Activated T-helper 1 cell treated with anti-CD3 and anti-CD28 coated beads, Interleukin-12 subunit alpha, Interleukin-12 subunit beta, Interleukin-2, Interleukin-4 antibody, amounts not matched to agents 30 ng/mL and 10 ng/mL and 1 ng/mL, durations not matched to agents 14 hours and 24 hours and 36 hours (primary cell): ENCODE results near the gene MAP3K20. TPM values are rescaled to one million over a fixed set of nuclear protein-coding genes. Genes with fewer than 3 reads are reported as not detected.
"Not testable (repeated sequence)": the region's sequence is repeated elsewhere in the genome, so short reads cannot be mapped to it uniquely, and the experiment has no call there.

Source experiments
- DNase-seq: peaks from one replicate; pipeline ENCODE4 v3.0.0; 2021; ENCODE audit warnings: low spot score
- H3K27ac Mint-ChIP-seq: one replicate; pipeline ENCODE4 v1.8.0; 2021; ENCODE audit warnings: mild to moderate bottlenecking, mixed read lengths
- H3K27me3 Mint-ChIP-seq: one replicate; pipeline ENCODE4 v1.8.0; 2022; ENCODE audit warnings: mild to moderate bottlenecking, moderate library complexity, mixed read lengths; ENCODE audit not compliant: insufficient read depth
- H3K36me3 Mint-ChIP-seq: one replicate; pipeline ENCODE4 v1.8.0; 2021; ENCODE audit warnings: low read depth, mixed read lengths
- H3K4me1 Mint-ChIP-seq: one replicate; pipeline ENCODE4 v1.8.0; 2021; ENCODE audit warnings: low read depth, mixed read lengths
- H3K4me3 Mint-ChIP-seq: one replicate; pipeline ENCODE4 v1.8.0; 2021; ENCODE audit warnings: mild to moderate bottlenecking, moderate library complexity, mixed read lengths
- H3K9me3 Mint-ChIP-seq: one replicate; pipeline ENCODE4 v1.8.0; 2021; ENCODE audit warnings: mixed read lengths
- intact Hi-C: fragments of 100-400 bp; cut with micrococcal nuclease; formaldehyde crosslinking; loops from one replicate; pipeline ENCODE4 v1.15.1; 2024
- total RNA-seq: library from RNA; stranded (reverse); gene quantifications from 2 replicates; pipeline ENCODE4 v1.2.3, GENCODE V29; 2022

Gene MAP3K20
- total RNA-seq, 1 donor from 2014 or later, result 17.7 TPM

DNA sequence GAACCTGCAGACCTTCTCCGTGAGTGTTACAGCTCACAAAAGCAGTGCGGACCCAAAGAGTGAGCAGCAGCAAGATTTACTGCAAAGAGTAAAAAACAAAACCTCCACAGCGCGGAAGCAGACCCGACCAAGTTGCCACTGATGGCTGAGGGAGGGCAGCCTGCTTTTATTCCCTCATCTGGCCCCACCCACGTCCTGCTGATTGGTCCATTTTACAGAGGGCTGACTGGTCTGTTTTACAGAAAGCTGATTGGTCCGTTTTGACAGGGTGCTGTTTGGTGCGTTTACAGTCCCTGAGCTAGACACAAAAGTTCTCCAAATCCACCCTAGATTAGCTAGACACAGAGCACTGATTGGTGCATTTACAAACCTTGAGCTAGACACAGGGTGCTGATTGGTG lies 206.3 kb downstream of the MAP3K20 start:
- H3K4me1 Mint-ChIP-seq, result peaks cover 18% of the 10 kb centered on the region
- H3K9me3 Mint-ChIP-seq, DNase-seq, H3K27ac Mint-ChIP-seq, H3K4me3 Mint-ChIP-seq, H3K27me3 Mint-ChIP-seq, H3K36me3 Mint-ChIP-seq, intact Hi-C loops: not testable (repeated sequence)

DNA sequence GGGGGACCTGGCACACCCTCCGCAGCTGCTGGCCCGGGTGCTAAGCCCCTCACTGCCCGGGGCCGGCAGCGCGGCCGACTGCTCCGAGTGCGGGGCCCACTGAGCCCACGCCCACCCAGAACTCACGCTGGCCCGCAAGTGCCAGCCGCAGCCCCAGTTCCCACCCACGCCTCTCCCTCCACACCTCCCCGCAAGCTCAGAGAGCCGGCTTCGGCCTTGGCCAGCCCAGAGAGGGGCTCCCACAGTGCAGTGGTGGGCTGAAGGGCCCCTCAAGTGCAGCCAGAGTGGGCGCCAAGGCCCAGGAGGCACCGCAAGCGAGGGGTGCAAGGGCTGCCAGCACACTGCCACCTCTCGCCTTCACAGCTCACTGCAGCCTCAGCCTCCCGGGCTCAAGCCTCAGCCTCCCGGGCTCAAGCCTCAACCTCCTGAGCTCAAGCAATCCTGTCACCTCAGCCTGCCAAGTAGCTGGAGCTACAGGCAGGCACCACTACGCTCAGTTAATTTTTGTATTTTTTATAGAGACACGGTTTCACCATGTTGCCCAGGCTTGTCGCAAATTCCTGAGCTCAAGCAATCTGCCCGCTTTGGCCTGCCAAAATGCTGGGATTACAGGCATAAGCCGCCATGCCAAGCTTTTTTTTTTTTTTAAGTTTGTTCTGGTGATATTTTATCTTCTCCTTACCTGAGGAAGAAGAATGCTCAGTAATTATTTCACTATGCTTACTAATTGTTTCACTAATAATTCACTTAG lies 207.3 kb downstream of the MAP3K20 start:
- no peak for DNase-seq
- Mint-ChIP-seq H3K4me1 (peaks cover 18% of the 10 kb centered on the region), H3K36me3 (no peaks in the 10 kb centered on the region), H3K27ac (no peak overlapping the region), H3K4me3 (no peak overlapping the region), H3K9me3 (no peaks in the 10 kb centered on the region), H3K27me3 (peaks cover 2% of the 10 kb centered on the region)
- intact Hi-C loops, result no loop called here

DNA sequence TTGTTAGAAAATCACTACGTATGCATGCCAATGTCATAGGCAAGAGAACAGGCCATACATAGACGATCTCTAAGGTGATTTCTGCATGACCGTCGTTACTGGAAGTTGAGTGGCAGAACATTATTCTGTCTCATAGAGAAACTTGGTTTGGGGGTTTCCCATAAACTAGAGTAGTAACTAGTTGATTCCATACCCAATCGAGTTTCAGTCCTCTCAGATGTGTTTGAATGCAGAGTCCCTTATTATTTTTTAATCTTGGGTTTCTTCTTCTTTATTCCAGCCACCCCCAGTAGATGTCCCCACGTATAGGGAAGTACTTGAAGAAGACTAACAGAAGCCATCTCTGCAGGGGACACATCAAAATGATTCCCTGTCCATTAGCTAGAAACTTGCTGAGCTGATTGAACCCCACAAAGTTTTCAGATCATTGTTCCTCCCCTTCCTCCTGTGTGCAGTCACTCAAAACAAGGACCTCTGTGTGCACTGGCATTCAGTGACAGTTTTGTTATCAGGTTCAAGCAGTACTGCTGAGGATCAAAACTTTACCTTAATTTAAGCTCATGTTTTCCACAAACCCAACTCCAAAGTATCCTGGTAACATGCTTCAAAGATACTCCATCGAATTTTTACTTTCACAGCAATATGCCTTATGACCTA lies 210.6 kb downstream of the MAP3K20 start:
- intact Hi-C loops, result loop anchor here (1.0 to 5.0 kb wide), 5 partner anchors 47 to 676 kb away; partner anchors contain the start of gene CDCA7
- peak overlapping the region; percentile 40 for H3K27ac Mint-ChIP-seq
- H3K4me3 Mint-ChIP-seq, result no peak overlapping the region
- H3K27me3 Mint-ChIP-seq, result no peaks in the 10 kb centered on the region
- no peaks in the 10 kb centered on the region for H3K9me3 Mint-ChIP-seq
- peaks cover 5% of the 10 kb centered on the region for H3K4me1 Mint-ChIP-seq
- H3K36me3 Mint-ChIP-seq, result no peaks in the 10 kb centered on the region
- no peak for DNase-seq

DNA sequence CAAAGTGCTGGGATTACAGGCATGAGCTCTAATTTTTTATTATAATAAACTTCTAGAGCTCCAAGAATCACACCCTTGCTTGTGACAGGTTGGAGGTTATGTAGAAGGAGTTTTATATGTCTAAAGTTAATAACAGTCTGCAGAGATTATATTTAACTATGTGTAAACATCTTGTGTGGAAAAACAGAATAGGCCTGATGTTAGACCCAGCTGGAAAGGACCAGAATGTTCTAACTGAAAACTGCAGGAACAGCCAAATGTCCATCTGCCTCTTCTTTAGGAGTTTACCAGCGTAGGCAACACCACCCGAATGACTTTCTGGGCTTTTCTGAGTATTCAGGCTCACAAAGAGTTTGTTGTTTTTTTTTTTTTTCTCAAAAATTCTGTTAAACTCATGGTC lies 211.9 kb downstream of the MAP3K20 start:
- Mint-ChIP-seq H3K27ac (no peak overlapping the region), H3K27me3 (no peaks in the 10 kb centered on the region), H3K4me3 (no peak overlapping the region), H3K4me1 (peaks cover 5% of the 10 kb centered on the region), H3K9me3 (no peaks in the 10 kb centered on the region), H3K36me3 (no peaks in the 10 kb centered on the region)
- no peak for DNase-seq
- intact Hi-C loops, result loop anchor here (2.0 to 5.0 kb wide), 4 partner anchors 67 to 675 kb away; partner anchors contain the start of gene CDCA7

DNA sequence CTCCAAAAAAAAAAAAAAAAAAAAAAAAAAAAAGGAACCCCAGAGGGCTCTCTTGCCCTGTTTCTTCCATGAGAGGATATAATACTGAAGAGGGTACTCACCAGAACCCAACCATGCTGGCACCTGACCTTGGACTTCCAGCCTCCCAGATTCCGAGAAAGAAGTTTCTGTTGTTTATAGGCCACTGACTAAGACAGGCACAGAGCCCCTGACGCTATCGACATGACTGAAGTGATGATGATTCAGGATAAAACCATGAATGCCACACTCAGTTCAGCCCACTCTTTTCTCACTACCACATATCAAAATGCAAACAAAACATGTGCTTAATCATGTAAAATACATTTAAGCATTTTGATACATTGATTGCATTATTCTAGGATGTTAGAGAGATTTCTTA lies 212.9 kb downstream of the MAP3K20 start:
- Mint-ChIP-seq H3K4me1 (peaks cover 5% of the 10 kb centered on the region), H3K27me3 (no peaks in the 10 kb centered on the region), H3K27ac (no peak overlapping the region), H3K4me3 (no peak overlapping the region), H3K36me3 (no peaks in the 10 kb centered on the region), H3K9me3 (no peaks in the 10 kb centered on the region)
- intact Hi-C loops, result loop anchor here (5.0 kb wide), 3 partner anchors 84 to 674 kb away; no protein-coding TSS in a partner anchor
- no peak for DNase-seq

DNA sequence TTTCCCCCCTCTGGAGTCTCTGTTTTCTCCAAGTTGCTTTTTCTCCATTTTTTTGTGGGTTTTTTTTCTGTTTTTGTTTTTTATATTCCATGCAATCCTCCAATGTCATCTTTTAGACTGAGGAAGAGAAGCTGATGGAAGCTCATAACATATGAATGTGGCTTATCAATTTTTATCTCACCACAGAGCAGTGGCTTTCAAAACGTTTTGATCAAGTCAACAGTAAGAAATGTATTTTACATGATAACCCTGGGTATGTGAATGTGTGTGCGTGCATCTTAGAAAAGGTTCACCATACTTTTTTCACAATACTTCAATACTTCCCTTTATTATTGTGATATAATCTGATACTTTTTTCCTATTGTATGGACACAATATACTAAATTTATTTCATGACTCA lies 214.4 kb downstream of the MAP3K20 start:
- no peaks in the 10 kb centered on the region for H3K27me3 Mint-ChIP-seq
- H3K36me3 Mint-ChIP-seq, result no peaks in the 10 kb centered on the region
- peaks cover 5% of the 10 kb centered on the region for H3K4me1 Mint-ChIP-seq
- intact Hi-C loops, result no loop called here
- no peak for DNase-seq
- H3K9me3 Mint-ChIP-seq, result no peaks in the 10 kb centered on the region
- no peak overlapping the region for H3K4me3 Mint-ChIP-seq
- no peak overlapping the region for H3K27ac Mint-ChIP-seq

DNA sequence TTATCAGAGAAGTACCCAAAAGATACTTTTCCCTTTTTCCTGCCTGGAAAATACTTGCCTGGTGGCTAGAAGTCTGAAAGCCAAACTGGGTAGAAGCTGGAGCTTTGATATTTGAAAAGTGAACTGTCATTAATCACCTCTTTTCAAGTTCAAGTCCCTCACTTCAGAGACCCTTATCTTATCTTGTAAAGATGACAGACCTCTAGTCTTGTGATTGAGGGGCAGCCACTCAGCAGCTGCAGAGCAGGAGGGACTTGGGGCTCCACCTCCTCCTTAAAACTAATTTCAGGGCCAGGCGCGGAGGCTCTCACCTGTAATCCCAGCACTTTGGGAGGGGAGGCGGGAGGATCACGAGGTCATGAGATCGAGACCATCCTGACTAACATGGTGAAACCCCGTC lies 214.9 kb downstream of the MAP3K20 start:
- DNase-seq, result no peak
- H3K4me1 Mint-ChIP-seq, result peaks cover 5% of the 10 kb centered on the region
- no peak overlapping the region for H3K4me3 Mint-ChIP-seq
- H3K27me3 Mint-ChIP-seq, result no peaks in the 10 kb centered on the region
- H3K27ac Mint-ChIP-seq, result no peak overlapping the region
- H3K36me3 Mint-ChIP-seq, result no peaks in the 10 kb centered on the region
- intact Hi-C loops, result no loop called here
- no peaks in the 10 kb centered on the region for H3K9me3 Mint-ChIP-seq

DNA sequence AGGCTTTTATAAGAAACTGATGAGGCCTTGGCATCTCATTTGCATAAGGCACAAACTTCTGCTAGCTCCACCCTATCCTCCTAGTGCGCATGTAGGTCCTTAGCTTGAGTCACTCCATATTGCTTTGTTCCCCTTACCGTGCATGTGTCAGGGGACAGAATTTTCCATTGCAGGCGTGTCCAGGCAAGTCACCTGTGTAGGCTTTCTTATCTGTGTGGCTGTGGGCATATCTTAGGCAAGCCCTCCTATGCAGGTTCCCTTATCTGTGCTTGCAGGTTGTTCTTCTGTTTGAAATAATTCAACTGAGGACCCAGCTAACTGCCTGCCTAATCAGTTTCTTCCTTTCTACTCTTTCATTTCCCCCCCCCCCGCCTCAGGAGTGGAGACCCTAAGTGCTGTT lies 215.8 kb downstream of the MAP3K20 start:
- intact Hi-C loops, result no loop called here
- H3K27ac Mint-ChIP-seq, result no peak overlapping the region
- no peaks in the 10 kb centered on the region for H3K27me3 Mint-ChIP-seq
- no peaks in the 10 kb centered on the region for H3K9me3 Mint-ChIP-seq
- no peak overlapping the region for H3K4me3 Mint-ChIP-seq
- peaks cover 10% of the 10 kb centered on the region for H3K4me1 Mint-ChIP-seq
- H3K36me3 Mint-ChIP-seq, result no peaks in the 10 kb centered on the region
- no peak for DNase-seq

DNA sequence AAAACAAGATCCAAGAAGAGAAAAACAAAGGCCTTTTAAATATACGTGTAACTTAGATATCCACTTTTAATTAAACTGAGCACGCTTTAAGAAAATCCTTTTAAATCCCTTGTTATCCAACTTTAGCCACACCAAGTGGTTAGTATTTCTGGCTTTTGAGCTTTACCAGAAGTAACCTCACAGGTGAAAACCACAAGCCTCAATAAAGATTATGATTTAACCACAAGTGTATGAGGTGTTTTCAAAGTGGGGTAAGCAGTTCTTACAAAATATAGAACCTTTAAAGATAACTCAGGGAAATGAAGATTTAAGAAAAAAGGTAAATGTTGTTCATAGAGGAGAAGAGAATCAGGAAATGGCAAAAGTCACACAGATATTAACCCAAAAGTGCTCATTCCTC lies 220.6 kb downstream of the MAP3K20 start:
- no peak overlapping the region for H3K27ac Mint-ChIP-seq
- no peak overlapping the region for H3K4me3 Mint-ChIP-seq

DNA sequence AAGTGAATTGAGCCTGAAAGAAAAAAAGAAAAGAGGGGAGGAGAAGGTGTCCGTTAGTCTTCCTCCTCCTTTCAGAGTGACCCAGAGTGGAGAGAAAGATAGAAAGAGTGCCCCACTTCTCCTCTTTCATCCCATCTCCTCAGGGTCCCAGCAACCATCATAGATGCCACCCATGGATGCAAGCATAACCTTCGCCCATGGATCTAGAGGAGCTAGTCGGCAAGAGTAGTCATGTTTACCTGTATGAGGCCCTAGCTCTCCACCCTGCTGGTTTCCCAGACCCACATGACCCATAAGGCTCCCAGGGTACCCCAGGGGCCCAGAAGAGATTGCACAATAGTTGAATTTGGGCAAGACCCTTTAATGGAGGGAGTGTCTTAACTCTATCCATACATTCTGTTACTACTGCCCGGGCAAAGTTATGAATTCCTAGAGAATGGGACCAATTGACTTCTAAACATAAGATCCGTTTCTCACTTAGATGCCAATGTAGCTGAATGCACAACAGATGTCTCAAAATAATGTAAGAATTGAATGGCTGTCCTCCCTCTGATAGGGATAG lies 223.0 kb downstream of the MAP3K20 start:
- Mint-ChIP-seq H3K4me1 (peaks cover 8% of the 10 kb centered on the region), H3K27ac (no peak overlapping the region), H3K4me3 (no peak overlapping the region), H3K27me3 (peaks cover 4% of the 10 kb centered on the region), H3K36me3 (no peaks in the 10 kb centered on the region), H3K9me3 (peaks cover 35% of the 10 kb centered on the region)
- no peak for DNase-seq
- intact Hi-C loops, result no loop called here

More for the DNA sequence above, 220.6 kb downstream of the MAP3K20 start:
- no peak for DNase-seq
- intact Hi-C loops, result no loop called here
- peaks cover 8% of the 10 kb centered on the region for H3K4me1 Mint-ChIP-seq
- H3K9me3 Mint-ChIP-seq, result peaks cover 29% of the 10 kb centered on the region
- H3K27me3 Mint-ChIP-seq, result peaks cover 4% of the 10 kb centered on the region
- H3K36me3 Mint-ChIP-seq, result no peaks in the 10 kb centered on the region

DNA sequence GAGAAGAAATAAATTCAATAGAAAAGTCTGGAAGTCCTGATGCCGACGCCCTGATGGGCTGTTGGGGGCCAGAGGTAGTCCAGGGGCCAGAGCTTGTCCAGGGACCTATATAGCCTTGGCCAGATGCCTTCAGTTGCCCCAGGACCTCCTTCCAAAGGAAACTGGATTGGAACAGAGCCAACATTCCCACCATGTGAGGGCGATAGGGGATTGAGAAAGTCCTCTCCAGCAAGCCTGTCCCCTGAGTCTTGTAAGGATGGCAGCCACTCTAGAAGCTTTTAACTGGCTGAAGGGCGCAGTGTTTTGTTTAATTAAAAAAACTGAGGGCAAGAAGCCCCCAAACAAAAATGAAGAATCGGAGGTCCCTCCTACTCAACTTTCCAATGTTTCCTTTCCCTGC lies 224.1 kb downstream of the MAP3K20 start:
- intact Hi-C loops, result no loop called here
- Mint-ChIP-seq H3K36me3 (no peaks in the 10 kb centered on the region), H3K9me3 (peaks cover 35% of the 10 kb centered on the region)

DNA sequence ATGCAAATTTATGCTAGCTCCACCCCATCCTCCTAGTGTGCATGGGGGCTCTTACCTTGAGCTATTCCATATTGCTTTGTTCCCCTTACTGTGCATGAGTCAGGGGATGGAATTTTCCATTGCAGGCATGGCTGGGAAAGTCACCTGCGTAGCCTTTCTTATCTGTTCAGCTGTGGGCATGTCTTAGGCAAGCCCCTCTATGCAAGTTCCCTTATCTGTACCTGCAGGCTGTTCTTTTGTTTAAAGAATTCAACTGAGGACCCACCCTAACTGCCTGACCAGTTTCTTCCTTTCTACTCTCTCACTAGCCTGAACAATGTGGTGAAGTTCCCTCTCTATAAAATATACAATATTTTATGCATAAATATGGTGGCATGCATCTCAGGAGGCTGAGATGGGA lies 224.8 kb downstream of the MAP3K20 start:
- no peak overlapping the region for H3K4me3 Mint-ChIP-seq
- H3K27ac Mint-ChIP-seq, result no peak overlapping the region
- H3K4me1 Mint-ChIP-seq, result peaks cover 8% of the 10 kb centered on the region
- no peaks in the 10 kb centered on the region for H3K36me3 Mint-ChIP-seq
- H3K27me3 Mint-ChIP-seq, result peaks cover 4% of the 10 kb centered on the region
- no peak for DNase-seq
- intact Hi-C loops, result no loop called here
- H3K9me3 Mint-ChIP-seq, result peaks cover 35% of the 10 kb centered on the region

More for the DNA sequence above, 224.1 kb downstream of the MAP3K20 start:
- H3K27me3 Mint-ChIP-seq, result peaks cover 4% of the 10 kb centered on the region
- DNase-seq, result no peak
- H3K27ac Mint-ChIP-seq, result no peak overlapping the region
- H3K4me1 Mint-ChIP-seq, result peaks cover 8% of the 10 kb centered on the region
- H3K4me3 Mint-ChIP-seq, result no peak overlapping the region

DNA sequence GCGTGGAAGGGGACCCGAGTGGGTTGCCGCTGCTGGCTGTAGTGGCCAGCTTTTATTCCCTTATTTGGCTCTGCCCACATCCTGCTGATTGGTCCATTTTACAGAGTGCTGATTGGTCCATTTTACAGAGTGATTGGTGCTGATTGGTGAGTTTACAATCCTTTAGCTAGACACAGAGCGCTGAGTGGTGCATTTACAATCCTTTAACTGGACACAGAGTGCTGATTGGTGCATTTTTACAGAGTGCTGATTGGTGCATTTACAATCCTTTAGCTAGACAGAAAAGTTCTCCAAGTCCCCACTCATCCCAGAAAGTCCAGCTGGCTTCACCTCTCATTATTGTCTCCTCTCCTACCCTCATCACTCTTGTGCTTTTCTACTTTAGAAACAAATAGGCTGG lies 225.9 kb downstream of the MAP3K20 start:
- H3K36me3 Mint-ChIP-seq, H3K4me1 Mint-ChIP-seq, intact Hi-C loops, H3K27me3 Mint-ChIP-seq, DNase-seq, H3K4me3 Mint-ChIP-seq, H3K27ac Mint-ChIP-seq: not testable (repeated sequence)
- peaks cover 35% of the 10 kb centered on the region for H3K9me3 Mint-ChIP-seq
